Measurements from ENCODE around the gene NRP1.

GRCh38 chr10:33146189-33147012, 188.1 kb downstream of the NRP1 start:
- TF ChIP-seq CTCF (IDR thresholded peaks at IDR 0.05) (no peak), POLR2A (IDR thresholded peaks at IDR 0.05) (no peak)
